GM06990 (cell line): ENCODE measurements around the gene GAN.

ENCODE experiments used
- DNase-seq: peaks from one replicate; pipeline ENCODE4 v3.0.0-alpha.2; 2011; ENCODE audit not compliant: insufficient read length; ENCODE audit errors: extremely low read depth
- H3K27me3 ChIP-seq: replicated peaks from 2 replicates; pipeline ENCODE4 v1.6.0; 2011; ENCODE audit warnings: low read length; ENCODE audit not compliant: control insufficient read depth, insufficient read depth
- H3K36me3 ChIP-seq: 2 replicates; pipeline ENCODE4 v1.5.1; 2011; ENCODE audit warnings: low read length; ENCODE audit not compliant: control insufficient read depth, insufficient read depth
- H3K4me3 ChIP-seq: replicated peaks from 2 replicates; pipeline ENCODE4 v1.5.1; 2011; ENCODE audit warnings: low read depth, mild to moderate bottlenecking, control low read depth, low read length
- CTCF ChIP-seq: IDR thresholded peaks from 2 replicates; pipeline ENCODE4 v1.5.1; 2011; ENCODE audit warnings: low read length, control low read depth, mild to moderate bottlenecking, inconsistent platforms; ENCODE audit not compliant: insufficient read depth, poor library complexity, severe bottlenecking

The GAN gene

GRCh38 chr16:81319221-81319912 lies 4.6 kb downstream of the GAN start:
- Histone ChIP-seq H3K36me3 (no peaks in the 10 kb centered on the region), H3K27me3 (no peaks in the 10 kb centered on the region), H3K4me3 (no peak overlapping the region)
- no peak for DNase-seq
- TF ChIP-seq CTCF, result no peak

DNA sequence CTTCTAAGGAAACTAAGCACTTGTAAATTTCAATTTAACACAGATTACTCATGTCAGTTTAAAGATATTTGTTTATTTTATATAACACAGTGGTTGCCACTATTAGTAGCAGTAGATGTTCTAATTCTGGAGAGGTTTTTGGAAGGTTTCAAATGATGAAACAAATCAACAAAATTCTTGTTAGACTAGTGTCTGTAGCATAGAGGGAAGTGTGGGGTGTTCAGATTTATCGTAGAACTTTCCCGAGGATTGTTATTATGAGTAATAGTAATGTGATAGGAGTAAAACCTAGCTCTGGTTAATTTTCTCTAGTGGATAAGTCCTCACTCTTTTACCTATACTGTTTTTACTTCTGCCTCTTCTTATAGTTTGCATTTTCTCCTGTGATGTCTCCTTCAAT lies 6.3 kb downstream of the GAN start:
- no peak for DNase-seq
- no peaks in the 10 kb centered on the region for H3K27me3 ChIP-seq
- TF ChIP-seq CTCF, result no peak
- H3K4me3 ChIP-seq, result no peak overlapping the region
- no peaks in the 10 kb centered on the region for H3K36me3 ChIP-seq

DNA sequence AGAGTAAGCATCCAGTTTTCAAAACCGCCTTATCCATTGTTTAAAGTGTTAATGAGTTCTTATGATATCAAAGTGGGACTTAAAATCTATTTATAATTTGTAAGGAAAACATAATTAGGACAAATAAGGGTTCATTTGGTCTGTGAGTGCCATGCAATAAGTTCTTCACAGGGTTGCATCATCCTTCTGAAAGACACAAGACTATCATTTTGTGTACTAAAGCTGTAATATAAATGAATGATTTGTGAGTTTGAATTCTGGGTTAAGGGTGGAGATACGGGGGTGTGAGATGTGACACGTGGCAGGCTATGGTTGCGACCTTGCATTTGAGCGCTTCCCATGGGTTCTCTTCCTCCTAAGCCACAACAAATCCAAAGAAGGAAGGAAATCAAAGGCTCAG lies 6.8 kb downstream of the GAN start:
- no peak for DNase-seq
- TF ChIP-seq CTCF, result no peak
- no peaks in the 10 kb centered on the region for H3K27me3 ChIP-seq
- no peak overlapping the region for H3K4me3 ChIP-seq
- no peaks in the 10 kb centered on the region for H3K36me3 ChIP-seq

DNA sequence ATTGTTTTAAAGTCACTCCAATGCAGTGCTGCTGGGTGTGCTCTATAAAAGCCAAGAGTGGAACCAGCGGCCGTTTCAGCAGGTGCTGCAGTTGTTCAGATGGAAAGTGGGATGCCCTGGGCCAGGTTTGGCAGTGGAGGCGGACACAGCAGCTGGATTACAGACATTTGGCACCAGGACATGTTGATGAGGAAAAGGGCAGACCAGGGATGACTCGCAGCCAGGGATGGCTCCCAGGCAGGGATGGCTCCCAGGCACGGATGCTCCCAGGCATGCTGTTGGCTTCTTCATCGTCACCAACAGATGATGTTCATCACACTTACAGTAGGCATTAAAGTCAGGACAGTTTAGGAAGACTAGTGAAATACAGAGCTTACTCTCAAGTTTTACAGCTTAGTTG lies 10.0 kb downstream of the GAN start:
- no peaks in the 10 kb centered on the region for H3K36me3 ChIP-seq
- TF ChIP-seq CTCF, result no peak
- no peak for DNase-seq
- no peak overlapping the region for H3K4me3 ChIP-seq
- H3K27me3 ChIP-seq, result no peaks in the 10 kb centered on the region

- Histone ChIP-seq H3K36me3 (no peaks in the 10 kb centered on the region), H3K4me3 (no peak overlapping the region), H3K27me3 (no peaks in the 10 kb centered on the region)
- DNase-seq, result no peak
- no peak for TF ChIP-seq CTCF
These were observed 12.2 kb downstream of the GAN start for GRCh38 chr16:81327011-81327410.

DNA sequence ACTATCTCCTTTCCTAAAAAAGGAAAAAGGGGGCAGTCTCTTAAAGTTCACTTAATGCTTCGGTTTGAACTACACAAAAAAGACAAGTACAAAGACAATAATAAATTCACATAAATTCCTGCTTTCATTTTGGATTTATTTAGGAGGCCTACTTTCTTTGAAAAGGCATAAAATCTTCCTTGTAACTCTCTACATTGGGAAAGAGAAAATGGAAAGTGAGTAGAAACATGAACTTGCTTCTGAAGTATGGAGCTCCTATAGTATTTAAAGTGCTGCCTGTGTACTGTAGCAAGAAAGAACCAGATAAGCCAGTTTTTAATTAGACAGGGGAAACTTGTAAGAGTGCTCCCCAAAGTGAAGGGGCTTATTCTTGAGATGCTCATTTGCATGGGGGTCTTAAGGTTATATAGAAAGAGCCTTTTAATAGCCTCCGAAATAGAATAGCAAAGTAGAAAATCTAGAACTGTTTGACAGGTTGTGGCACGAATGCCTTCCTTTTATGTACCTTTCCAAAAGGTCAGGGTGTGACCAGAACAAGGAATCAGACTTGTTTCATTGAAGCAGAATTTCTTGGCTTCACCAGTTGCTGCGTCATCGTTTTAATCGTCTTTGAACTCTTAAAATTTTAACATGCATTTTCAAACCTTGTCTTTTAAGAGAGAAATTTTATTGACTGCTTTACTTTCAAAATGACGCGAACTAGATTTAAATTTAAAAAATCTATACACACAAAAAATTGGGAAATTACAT lies 12.9 kb downstream of the GAN start:
- H3K4me3 ChIP-seq, result no peak overlapping the region
- H3K27me3 ChIP-seq, result no peaks in the 10 kb centered on the region
- no peak for TF ChIP-seq CTCF
- DNase-seq, result no peak
- no peaks in the 10 kb centered on the region for H3K36me3 ChIP-seq
